AG10803 (cell line): ENCODE results near the gene STC2.
A peak's percentile ranks its signal among the peaks of the same experiment; 100 is the strongest.

Experiments
- DNase-seq: peaks from one replicate; pipeline ENCODE4 v3.0.0; 2010; ENCODE audit warnings: low read depth
- H3K4me3 ChIP-seq: 2 replicates; pipeline ENCODE4 v1.5.1; 2011; ENCODE audit warnings: mild to moderate bottlenecking, low read length, control low read depth
- TF ChIP-seq, protein P1 (sequence below): conservative IDR thresholded peaks from 2 replicates; pipeline ENCODE4 v1.5.1; 2011; ENCODE audit warnings: mild to moderate bottlenecking, low read length, control low read depth, inconsistent platforms

STC2 gene

GRCh38 chr5:173342813-173343755 lies 14.9 kb upstream of the STC2 start:
- no peak for DNase-seq
- no peak overlapping the region for H3K4me3 ChIP-seq
- TF ChIP-seq, protein P1, sequence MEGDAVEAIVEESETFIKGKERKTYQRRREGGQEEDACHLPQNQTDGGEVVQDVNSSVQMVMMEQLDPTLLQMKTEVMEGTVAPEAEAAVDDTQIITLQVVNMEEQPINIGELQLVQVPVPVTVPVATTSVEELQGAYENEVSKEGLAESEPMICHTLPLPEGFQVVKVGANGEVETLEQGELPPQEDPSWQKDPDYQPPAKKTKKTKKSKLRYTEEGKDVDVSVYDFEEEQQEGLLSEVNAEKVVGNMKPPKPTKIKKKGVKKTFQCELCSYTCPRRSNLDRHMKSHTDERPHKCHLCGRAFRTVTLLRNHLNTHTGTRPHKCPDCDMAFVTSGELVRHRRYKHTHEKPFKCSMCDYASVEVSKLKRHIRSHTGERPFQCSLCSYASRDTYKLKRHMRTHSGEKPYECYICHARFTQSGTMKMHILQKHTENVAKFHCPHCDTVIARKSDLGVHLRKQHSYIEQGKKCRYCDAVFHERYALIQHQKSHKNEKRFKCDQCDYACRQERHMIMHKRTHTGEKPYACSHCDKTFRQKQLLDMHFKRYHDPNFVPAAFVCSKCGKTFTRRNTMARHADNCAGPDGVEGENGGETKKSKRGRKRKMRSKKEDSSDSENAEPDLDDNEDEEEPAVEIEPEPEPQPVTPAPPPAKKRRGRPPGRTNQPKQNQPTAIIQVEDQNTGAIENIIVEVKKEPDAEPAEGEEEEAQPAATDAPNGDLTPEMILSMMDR = no peak

- H3K4me3 ChIP-seq = no peak overlapping the region
- TF ChIP-seq, protein P1 = no peak
Observed at GRCh38 chr5:173341961-173342430, 13.8 kb upstream of the STC2 start.

DNA sequence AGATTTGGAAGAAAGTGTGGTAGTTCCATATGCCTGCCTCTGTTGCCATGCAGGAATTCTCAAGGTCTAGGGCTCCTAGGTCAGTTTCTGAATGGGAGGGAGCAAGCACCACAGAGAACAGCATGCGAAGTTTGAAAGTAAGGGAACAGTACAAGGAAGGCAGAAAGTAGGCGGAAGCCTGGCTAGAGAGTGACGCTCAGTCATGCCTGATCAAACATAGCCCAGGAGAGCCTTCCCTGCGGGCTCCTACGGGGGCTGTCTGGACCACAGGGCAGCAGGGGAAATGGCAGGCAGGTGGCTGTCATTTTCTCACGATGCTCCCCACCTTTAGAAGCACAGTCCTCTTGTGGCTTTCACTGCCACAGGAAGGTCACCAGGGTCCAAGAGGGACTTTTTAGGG lies 12.8 kb upstream of the STC2 start:
- no peak for DNase-seq
- TF ChIP-seq, protein P1 = no peak
- H3K4me3 ChIP-seq = no peak overlapping the region

More at GRCh38 chr5:173341961-173342430, 13.8 kb upstream of the STC2 start:
- peak; percentile 65 for DNase-seq

- H3K4me3 ChIP-seq = no peak overlapping the region
- TF ChIP-seq, protein P1 = no peak
- no peak for DNase-seq
Observed at GRCh38 chr5:173340451-173340850, 12.2 kb upstream of the STC2 start.

- TF ChIP-seq, protein P1 = no peak
- no peak for DNase-seq
- H3K4me3 ChIP-seq = no peak overlapping the region
Observed at GRCh38 chr5:173339286-173339685, 11.1 kb upstream of the STC2 start.

DNA sequence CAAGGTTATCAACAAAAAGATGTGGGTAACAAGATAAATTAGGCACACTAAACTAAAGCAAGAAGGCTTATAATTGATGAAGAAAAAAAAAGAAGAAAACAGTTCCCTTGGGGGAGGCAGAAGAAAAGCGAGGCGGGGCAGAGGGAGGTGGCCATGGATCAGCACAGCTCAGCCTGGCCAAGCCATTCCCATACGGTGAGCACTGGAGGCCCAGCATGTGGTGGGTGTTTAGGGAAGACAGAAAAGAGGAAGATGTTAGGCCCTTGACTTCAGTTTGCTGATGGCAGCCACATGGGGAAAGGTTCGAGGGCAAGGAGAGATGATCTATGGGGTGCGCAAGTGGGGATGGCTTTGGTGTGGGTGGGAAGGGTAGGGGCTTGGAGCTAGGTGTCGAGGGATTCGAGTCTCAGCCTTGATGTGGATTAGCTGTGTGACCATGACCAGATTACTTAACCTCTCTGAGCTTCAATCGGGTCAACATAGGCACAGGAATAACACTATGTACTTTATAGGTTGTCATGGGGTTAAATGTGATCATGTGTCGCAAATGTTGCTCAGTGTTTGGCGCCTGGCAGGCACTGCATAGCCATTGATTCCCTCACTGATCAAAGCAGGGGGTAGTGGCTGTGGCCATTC lies 10.3 kb upstream of the STC2 start:
- DNase-seq = no peak
- TF ChIP-seq, protein P1 = no peak
- no peak overlapping the region for H3K4me3 ChIP-seq
